Activated naive CD8-positive, alpha-beta T cell treated with anti-CD3 and anti-CD28 coated beads, Interleukin-2, amount 10 ng/mL, durations not matched to agents 7 days and 5 days (primary cell): ENCODE results near the gene TUSC2. TPM values are rescaled to one million over a fixed set of nuclear protein-coding genes. Genes with fewer than 3 reads are reported as not detected.

Experiments
- ATAC-seq: fragments of 150-1000 bp; cut with Tn5 transposase; one replicate; pipeline ENCODE4 v1.10.0; 2021; ENCODE audit warnings: low read depth, moderate library complexity
- POLR2A ChIA-PET: fragments of 350-600 bp; sonication (Branson Sonifier 250); formaldehyde crosslinking; loops from one replicate; lab custom pipeline; 2021; ENCODE audit warnings: antibody characterized with exemption; lab: Charles Lee
- DNase-seq: peaks from one replicate; pipeline ENCODE4 v3.0.0; 2021
- H3K27ac Mint-ChIP-seq: one replicate; pipeline ENCODE4 v1.8.0; 2022; ENCODE audit warnings: mild to moderate bottlenecking, mixed read lengths
- H3K27me3 Mint-ChIP-seq: one replicate; pipeline ENCODE4 v1.8.0; 2022; ENCODE audit warnings: mild to moderate bottlenecking, moderate library complexity, mixed read lengths
- H3K36me3 Mint-ChIP-seq: one replicate; pipeline ENCODE4 v1.8.0; 2021; ENCODE audit warnings: mild to moderate bottlenecking, mixed read lengths
- H3K4me1 Mint-ChIP-seq: one replicate; pipeline ENCODE4 v1.8.0; 2021; ENCODE audit warnings: mixed read lengths
- H3K4me3 Mint-ChIP-seq: one replicate; pipeline ENCODE4 v1.8.0; 2022; ENCODE audit warnings: mild to moderate bottlenecking, moderate library complexity, mixed read lengths
- H3K9me3 Mint-ChIP-seq: one replicate; pipeline ENCODE4 v1.8.0; 2021; ENCODE audit warnings: mixed read lengths
- total RNA-seq, 2 experiments: library from RNA; stranded (reverse); gene quantifications; one replicate each; pipeline ENCODE4 v1.2.3, GENCODE V29; 2021

Gene TUSC2
- total RNA-seq, 2 experiments from 2014 or later: 20.2 to 20.8 TPM

GRCh38 chr3:50299638-50299928, 28.4 kb downstream of the TUSC2 start:
- H3K36me3 Mint-ChIP-seq: peaks cover 1% of the 10 kb centered on the region
- H3K27ac Mint-ChIP-seq: peak overlapping the region; percentile 98
- POLR2A ChIA-PET: interaction anchor here (0.5 to 8.0 kb wide), 20 partner anchors 9 to 603 kb away, joined by 3 to 89 read pairs (median 5); partner anchors contain the start of genes C3orf18, CISH, CYB561D2 and GNAI2
- no peak for ATAC-seq
- H3K9me3 Mint-ChIP-seq: no peaks in the 10 kb centered on the region
- no peaks in the 10 kb centered on the region for H3K27me3 Mint-ChIP-seq
- peaks cover 18% of the 10 kb centered on the region for H3K4me1 Mint-ChIP-seq
- peak overlapping the region; percentile 96 for H3K4me3 Mint-ChIP-seq
- no peak for DNase-seq

- Mint-ChIP-seq H3K36me3 (peaks cover 1% of the 10 kb centered on the region), H3K27ac (peak within 1 kb of the TSS; percentile 98), H3K4me1 (peaks cover 18% of the 10 kb centered on the region), H3K4me3 (peak within 1 kb of the TSS; percentile 96), H3K9me3 (no peaks in the 10 kb centered on the region), H3K27me3 (no peaks in the 10 kb centered on the region)
- ATAC-seq (peak; percentile 84), DNase-seq (peak; percentile 98)
- POLR2A ChIA-PET: interaction anchor here (0.5 to 8.0 kb wide), 21 partner anchors 10 to 603 kb away, joined by 3 to 89 read pairs (median 5); partner anchors contain the start of genes C3orf18, CISH, CYB561D2 and GNAI2
These were observed 29.0 kb downstream of the TUSC2 start, which contains the start of the genes HYAL3 and NAA80 for GRCh38 chr3:50298836-50299637. TSS of gene HYAL3 (minus strand) at chr3:50299405. CDS start at chr3:50295602, 3,803 bp downstream. TSS of gene NAA80 (minus strand) at chr3:50299405. CDS start at chr3:50297463, 1,942 bp downstream.

GRCh38 chr3:50297896-50298725, 29.9 kb downstream of the TUSC2 start:
- H3K36me3 Mint-ChIP-seq: peaks cover 1% of the 10 kb centered on the region
- H3K9me3 Mint-ChIP-seq: no peaks in the 10 kb centered on the region
- POLR2A ChIA-PET: interaction anchor here (0.6 to 8.0 kb wide), 12 partner anchors 19 to 510 kb away, joined by 3 to 89 read pairs (median 6); partner anchors contain the start of genes CYB561D2, GNAI2, NPRL2 and RASSF1
- peak overlapping the region; percentile 98 for H3K27ac Mint-ChIP-seq
- no peak for ATAC-seq
- DNase-seq: no peak
- peak overlapping the region; percentile 96 for H3K4me3 Mint-ChIP-seq
- peaks cover 18% of the 10 kb centered on the region for H3K4me1 Mint-ChIP-seq
- H3K27me3 Mint-ChIP-seq: no peaks in the 10 kb centered on the region

GRCh38 chr3:50297384-50297775, 30.6 kb downstream of the TUSC2 start:
- H3K36me3 Mint-ChIP-seq: peaks cover 1% of the 10 kb centered on the region
- no peaks in the 10 kb centered on the region for H3K27me3 Mint-ChIP-seq
- POLR2A ChIA-PET: interaction anchor here (1.5 to 8.0 kb wide), 3 partner anchors 13 to 42 kb away, joined by 3 to 89 read pairs (median 3); partner anchors contain the start of gene RASSF1
- DNase-seq (no peak), ATAC-seq (no peak)
- H3K4me1 Mint-ChIP-seq: peaks cover 24% of the 10 kb centered on the region
- H3K4me3 Mint-ChIP-seq: peak overlapping the region; percentile 96
- no peaks in the 10 kb centered on the region for H3K9me3 Mint-ChIP-seq
- peak overlapping the region; percentile 62 for H3K27ac Mint-ChIP-seq

- Mint-ChIP-seq H3K4me1 (peaks cover 25% of the 10 kb centered on the region), H3K4me3 (no peak overlapping the region), H3K27me3 (no peaks in the 10 kb centered on the region), H3K9me3 (no peaks in the 10 kb centered on the region), H3K27ac (no peak overlapping the region), H3K36me3 (peaks cover 1% of the 10 kb centered on the region)
- DNase-seq (no peak), ATAC-seq (no peak)
- POLR2A ChIA-PET: interaction anchor here (1.5 to 8.0 kb wide), 3 partner anchors 13 to 42 kb away, joined by 3 to 89 read pairs (median 3); partner anchors contain the start of gene RASSF1
These were observed 31.2 kb downstream of the TUSC2 start for GRCh38 chr3:50296721-50297383.

- DNase-seq (no peak), ATAC-seq (no peak)
- peaks cover 32% of the 10 kb centered on the region for H3K4me1 Mint-ChIP-seq
- POLR2A ChIA-PET: interaction anchor here (1.5 to 8.0 kb wide), 3 partner anchors 11 to 43 kb away, joined by 3 to 89 read pairs (median 3); partner anchors contain the start of gene RASSF1
- no peaks in the 10 kb centered on the region for H3K27me3 Mint-ChIP-seq
- H3K27ac Mint-ChIP-seq: peak overlapping the region; percentile 31
- H3K9me3 Mint-ChIP-seq: no peaks in the 10 kb centered on the region
- H3K4me3 Mint-ChIP-seq: no peak overlapping the region
- peaks cover 1% of the 10 kb centered on the region for H3K36me3 Mint-ChIP-seq
These were observed 32.2 kb downstream of the TUSC2 start for GRCh38 chr3:50295553-50296431.

GRCh38 chr3:50294492-50295403, 33.3 kb downstream of the TUSC2 start:
- peaks cover 1% of the 10 kb centered on the region for H3K36me3 Mint-ChIP-seq
- H3K27ac Mint-ChIP-seq: peak overlapping the region; percentile 12
- DNase-seq (no peak), ATAC-seq (no peak)
- POLR2A ChIA-PET: interaction anchor here (0.5 to 8.0 kb wide), 2 partner anchors 44 to 58 kb away, joined by 3 to 89 read pairs; partner anchors contain the start of gene RASSF1
- no peak overlapping the region for H3K4me3 Mint-ChIP-seq
- H3K4me1 Mint-ChIP-seq: peaks cover 23% of the 10 kb centered on the region
- H3K27me3 Mint-ChIP-seq: no peaks in the 10 kb centered on the region
- no peaks in the 10 kb centered on the region for H3K9me3 Mint-ChIP-seq

- H3K9me3 Mint-ChIP-seq: no peaks in the 10 kb centered on the region
- H3K4me3 Mint-ChIP-seq: no peak overlapping the region
- DNase-seq (no peak), ATAC-seq (no peak)
- H3K27ac Mint-ChIP-seq: peak overlapping the region; percentile 60
- H3K4me1 Mint-ChIP-seq: peaks cover 22% of the 10 kb centered on the region
- H3K27me3 Mint-ChIP-seq: no peaks in the 10 kb centered on the region
- H3K36me3 Mint-ChIP-seq: peaks cover 1% of the 10 kb centered on the region
- POLR2A ChIA-PET: interaction anchor here (0.5 to 8.0 kb wide), 3 partner anchors 34 to 59 kb away, joined by 3 to 89 read pairs (median 3); partner anchors contain the start of gene RASSF1
These were observed 33.9 kb downstream of the TUSC2 start for GRCh38 chr3:50294089-50294488.

GRCh38 chr3:50293079-50293801, 34.8 kb downstream of the TUSC2 start:
- peak overlapping the region; percentile 99 for H3K27ac Mint-ChIP-seq
- H3K36me3 Mint-ChIP-seq: peaks cover 1% of the 10 kb centered on the region
- peak overlapping the region; percentile 88 for H3K4me3 Mint-ChIP-seq
- DNase-seq (no peak), ATAC-seq (no peak)
- peaks cover 22% of the 10 kb centered on the region for H3K4me1 Mint-ChIP-seq
- no peaks in the 10 kb centered on the region for H3K27me3 Mint-ChIP-seq
- no peaks in the 10 kb centered on the region for H3K9me3 Mint-ChIP-seq
- POLR2A ChIA-PET: interaction anchor here (0.9 to 8.0 kb wide), 10 partner anchors 11 to 295 kb away, joined by 3 to 89 read pairs (median 6); partner anchors contain the start of genes CYB561D2, LSMEM2, NPRL2 and RASSF1
